GM19193 (cell line): ENCODE measurements around the gene DRD1.

Experiments used
- POLR2A ChIP-seq: IDR thresholded peaks from 4 replicates; pipeline ENCODE4 v1.6.1; 2011; ENCODE audit not compliant: insufficient read depth, insufficient read length; ENCODE audit errors: extremely low read depth

Gene DRD1

GRCh38 chr5:175410926-175411325 is 33.1 kb downstream of the DRD1 start:
- no peak for TF ChIP-seq POLR2A

GRCh38 chr5:175406300-175406699 is 37.7 kb downstream of the DRD1 start:
- no peak for TF ChIP-seq POLR2A

- TF ChIP-seq POLR2A, result no peak
Measured at GRCh38 chr5:175394601-175395000, 49.4 kb downstream of the DRD1 start.

- TF ChIP-seq POLR2A, result no peak
Measured at GRCh38 chr5:175393897-175394296, 50.1 kb downstream of the DRD1 start.

GRCh38 chr5:175392236-175392635 is 51.7 kb downstream of the DRD1 start:
- no peak for TF ChIP-seq POLR2A

- TF ChIP-seq POLR2A, result no peak
Measured at GRCh38 chr5:175390352-175391083, 53.5 kb downstream of the DRD1 start.
